Colon (tissue), 2 donors: ENCODE measurements around the gene SETD3.

Source experiments
- FAIRE-seq: peaks from 2 replicates; lab custom pipeline; 2012; peaks lifted over from hg19 to GRCh38; lab: Jason Lieb, UNC
- donor health status: control.
- donor health status: control.

The SETD3 gene

GRCh38 chr14:99459481-99460100, 21.1 kb downstream of the SETD3 start:
- FAIRE-seq = no peak

- no peak for FAIRE-seq
Observed at GRCh38 chr14:99454246-99454645, 26.4 kb downstream of the SETD3 start.

- FAIRE-seq = no peak
Observed at GRCh38 chr14:99452968-99453367, 27.7 kb downstream of the SETD3 start.

- no peak for FAIRE-seq
Observed at GRCh38 chr14:99451234-99451633, 29.4 kb downstream of the SETD3 start.

GRCh38 chr14:99450266-99450665, 30.4 kb downstream of the SETD3 start:
- FAIRE-seq = no peak

GRCh38 chr14:99447739-99448138, 32.9 kb downstream of the SETD3 start:
- FAIRE-seq = no peak

- FAIRE-seq = no peak
Observed at GRCh38 chr14:99445931-99446330, 34.7 kb downstream of the SETD3 start.

- FAIRE-seq = no peak
Observed at GRCh38 chr14:99441918-99442317, 38.7 kb downstream of the SETD3 start.

GRCh38 chr14:99441157-99441870, 39.3 kb downstream of the SETD3 start:
- FAIRE-seq = no peak

GRCh38 chr14:99440278-99440677, 40.4 kb downstream of the SETD3 start:
- FAIRE-seq = no peak

GRCh38 chr14:99437706-99438105, 43.0 kb downstream of the SETD3 start:
- no peak for FAIRE-seq

GRCh38 chr14:99436247-99437180, 44.1 kb downstream of the SETD3 start:
- no peak for FAIRE-seq

- FAIRE-seq = no peak
Observed at GRCh38 chr14:99435327-99435726, 45.3 kb downstream of the SETD3 start.

GRCh38 chr14:99432485-99432884, 48.2 kb downstream of the SETD3 start:
- FAIRE-seq = no peak

- FAIRE-seq = no peak
Observed at GRCh38 chr14:99431986-99432385, 48.7 kb downstream of the SETD3 start.

GRCh38 chr14:99430491-99430890, 50.2 kb downstream of the SETD3 start:
- no peak for FAIRE-seq

GRCh38 chr14:99427632-99428300, 52.9 kb downstream of the SETD3 start:
- no peak for FAIRE-seq

- no peak for FAIRE-seq
Observed at GRCh38 chr14:99426813-99427346, 53.8 kb downstream of the SETD3 start.

- FAIRE-seq = no peak
Observed at GRCh38 chr14:99426265-99426664, 54.4 kb downstream of the SETD3 start.

GRCh38 chr14:99425272-99425681, 55.4 kb downstream of the SETD3 start:
- FAIRE-seq = no peak

GRCh38 chr14:99424306-99424877, 56.3 kb downstream of the SETD3 start:
- FAIRE-seq = no peak

- no peak for FAIRE-seq
Observed at GRCh38 chr14:99423434-99423833, 57.2 kb downstream of the SETD3 start.
